IPS DF 4.7 (cell line): Measurements from ENCODE around the gene PLEK.
"Not testable (repeated sequence)": the region's sequence is repeated elsewhere in the genome, so short reads cannot be mapped to it uniquely, and the experiment has no call there.

Experiments
- DNase-seq: peaks from one replicate; pipeline ENCODE4 v3.0.0-alpha.2; 2013; ENCODE audit warnings: low spot score; ENCODE audit errors: extremely low read depth

Gene PLEK

GRCh38 chr2:68365087-68365486, at the start of gene PLEK:
Gene PLEK (plus strand): TSS chr2:68365282. CDS start chr2:68365352, 70 bp downstream.
- DNase-seq: no peak

- no peak for DNase-seq
Measured at GRCh38 chr2:68316111-68316510, 49.0 kb upstream of the PLEK start.

DNA sequence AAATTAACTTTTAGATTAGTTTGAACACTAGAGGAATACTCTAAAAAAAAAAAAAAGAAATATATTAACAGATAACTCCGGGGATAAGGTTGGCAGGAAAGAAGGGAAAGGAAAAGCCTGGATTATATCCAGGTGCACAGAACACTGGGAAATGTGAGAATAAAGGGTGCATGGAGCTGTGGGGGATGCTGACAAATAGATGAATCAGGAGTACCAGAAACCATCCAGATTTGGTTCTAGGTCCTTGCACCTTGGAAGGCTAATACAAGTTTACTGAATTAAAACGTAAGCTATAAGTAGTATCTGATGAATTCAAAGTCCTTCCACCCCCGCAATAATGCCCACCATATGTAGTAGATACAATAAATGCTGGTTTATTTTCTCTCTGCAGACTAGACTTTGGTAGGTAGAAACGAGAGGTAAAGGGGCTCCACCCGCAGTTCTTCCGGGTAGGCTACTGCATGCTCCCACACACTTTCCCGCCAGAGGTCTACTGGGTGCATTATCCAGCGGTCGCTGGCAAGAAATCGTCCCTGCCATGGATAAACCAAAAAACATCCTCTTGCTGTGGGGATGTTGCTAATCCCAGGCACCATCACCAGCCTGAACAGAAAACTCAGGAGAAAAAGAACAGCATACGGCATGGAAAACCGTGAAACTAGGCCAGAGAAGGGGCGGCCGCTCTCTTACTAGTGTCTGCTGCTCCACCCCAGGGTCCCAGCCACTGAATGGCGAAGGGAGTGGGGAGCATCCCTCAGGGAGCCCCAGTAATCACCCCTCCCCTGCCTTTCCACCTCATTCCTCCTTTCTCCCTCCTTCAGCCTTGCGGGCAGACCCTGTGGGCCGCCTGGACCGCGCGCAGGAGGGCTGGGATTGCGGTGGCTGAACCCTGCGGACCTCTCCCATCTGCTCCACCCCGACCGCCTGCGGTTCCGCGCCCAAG, 46.8 kb upstream of the PLEK start:
- DNase-seq: no peak

DNA sequence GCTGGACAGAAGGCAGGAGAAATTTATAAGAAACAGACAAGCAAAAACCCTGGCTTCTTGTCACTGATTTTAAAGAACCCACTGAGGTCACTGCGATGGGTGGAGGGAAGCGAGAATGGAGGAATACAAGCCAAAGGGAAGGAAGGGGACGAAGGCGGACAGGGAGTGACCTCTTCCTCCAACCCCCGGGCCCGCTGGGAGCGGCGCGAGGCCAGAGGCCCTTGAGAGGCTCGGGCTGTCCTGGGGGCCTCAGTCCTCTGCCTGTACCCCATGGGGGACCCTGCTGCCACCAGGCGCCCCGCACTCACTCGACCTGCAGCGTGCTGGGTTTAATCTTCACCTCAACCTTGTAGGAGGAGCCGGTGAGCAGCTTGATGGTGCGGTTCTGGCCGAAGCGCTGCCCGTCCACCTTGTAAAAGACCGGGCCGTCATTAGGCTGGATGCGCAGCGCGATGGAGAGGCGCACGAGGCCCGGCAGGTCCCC, 46.1 kb upstream of the PLEK start:
- DNase-seq: no peak

- DNase-seq: no peak
Measured at GRCh38 chr2:68319398-68320117, 45.5 kb upstream of the PLEK start, which contains the start of gene CNRIP1. Gene CNRIP1 (minus strand): TSS chr2:68319949. CDS start chr2:68319400, 549 bp downstream.

DNA sequence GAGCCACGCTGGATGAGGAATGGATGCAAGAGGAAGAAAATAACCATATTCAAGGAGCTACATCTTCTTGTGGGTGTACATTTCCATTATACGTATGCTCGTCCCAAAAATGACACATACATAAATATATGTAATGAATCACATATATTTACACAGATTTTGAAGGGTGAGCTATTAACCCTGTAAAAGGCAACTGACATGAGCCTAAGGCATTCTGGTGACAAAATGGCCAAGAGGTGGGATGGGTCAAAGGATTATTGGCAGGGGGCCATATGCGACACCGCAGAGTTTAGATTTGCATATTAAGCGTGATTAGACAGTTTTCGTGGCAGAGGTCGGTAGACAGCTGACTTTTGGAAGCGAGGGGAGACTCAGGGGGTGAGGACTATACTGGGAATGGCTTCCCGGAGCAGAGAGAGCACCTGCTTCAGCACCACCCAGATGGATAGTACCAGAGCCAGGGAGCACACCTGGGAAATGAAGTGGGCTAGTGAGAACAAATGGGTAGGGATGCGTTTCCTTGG, 44.9 kb upstream of the PLEK start:
- DNase-seq: no peak

DNA sequence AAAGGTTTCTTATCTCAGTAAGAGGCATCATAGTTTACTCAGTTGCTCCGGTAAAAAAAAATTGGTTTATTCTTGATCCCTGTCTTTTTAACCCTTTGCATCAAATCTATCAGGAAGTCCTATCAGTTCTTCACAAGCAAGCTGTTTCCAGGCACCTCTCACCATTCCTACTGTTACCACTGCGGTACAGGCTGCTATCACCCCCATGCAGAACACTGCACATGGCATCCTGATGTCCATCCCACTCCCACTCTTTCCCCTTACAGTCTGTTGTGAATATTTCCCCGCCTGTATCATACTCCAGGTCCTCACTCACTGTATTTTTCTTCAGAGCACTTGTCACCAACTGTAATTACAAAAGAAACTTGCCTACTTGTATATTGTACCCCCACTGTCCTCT, 40.0 kb upstream of the PLEK start:
- DNase-seq: no peak

DNA sequence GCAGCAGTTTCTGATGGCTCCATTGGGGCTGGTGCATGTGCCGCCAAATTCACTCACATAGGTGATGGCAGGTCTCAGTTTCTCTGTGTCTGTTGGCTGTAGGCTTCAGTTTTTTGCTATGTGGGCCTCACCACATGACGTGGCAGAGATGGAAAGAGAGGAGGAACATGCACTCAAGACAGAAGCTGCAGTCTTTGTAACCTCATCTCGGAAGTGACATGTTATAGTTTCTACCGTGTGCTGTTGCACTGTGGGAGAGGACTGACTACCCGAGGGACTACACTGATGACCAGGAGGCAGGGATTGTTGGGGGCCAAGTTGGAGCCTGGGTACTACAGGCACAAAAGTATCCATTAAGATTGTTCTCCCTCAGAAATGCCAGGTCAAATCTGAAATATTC, 36.2 kb upstream of the PLEK start:
- DNase-seq: no peak

GRCh38 chr2:68330691-68331090, 34.4 kb upstream of the PLEK start:
- DNase-seq: no peak

DNA sequence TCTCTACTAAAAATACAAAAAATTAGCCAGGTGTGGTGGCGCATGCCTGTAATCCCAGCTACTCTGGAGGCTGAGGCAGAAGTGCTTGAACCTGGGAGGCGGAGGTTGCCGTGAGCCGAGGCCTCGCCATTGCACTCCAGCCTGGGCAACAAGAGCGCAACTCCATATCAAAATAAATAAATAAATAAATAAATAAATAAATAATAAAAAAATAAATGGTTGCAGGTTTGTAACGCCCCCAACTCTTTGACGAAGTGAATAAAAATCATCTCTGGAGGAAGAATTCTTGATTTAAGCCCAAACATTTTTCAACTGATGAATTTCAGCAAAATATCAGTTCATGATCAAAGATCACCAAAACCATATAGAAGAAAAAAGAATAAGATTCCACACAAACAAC, 32.1 kb upstream of the PLEK start:
- no peak for DNase-seq

- no peak for DNase-seq
Measured at GRCh38 chr2:68333931-68334330, 31.2 kb upstream of the PLEK start.

DNA sequence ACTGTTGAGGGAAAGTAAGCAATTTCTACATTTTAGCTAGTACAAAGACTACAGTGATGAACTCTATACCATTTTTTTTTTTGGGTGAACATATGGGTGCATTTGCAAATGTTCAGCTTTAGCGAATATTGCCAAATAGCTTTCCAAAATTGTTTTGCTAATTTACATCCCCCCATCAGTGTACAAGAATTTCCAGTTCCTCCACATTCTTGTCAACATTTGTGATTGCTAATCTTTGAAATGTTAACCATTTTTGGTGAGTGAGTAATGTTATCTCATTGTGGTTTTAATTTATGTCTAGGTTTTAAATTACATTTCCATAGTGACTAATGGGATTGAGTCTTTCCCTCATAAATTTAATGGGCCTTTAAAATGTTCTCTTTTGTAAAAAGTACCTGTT, 28.9 kb upstream of the PLEK start:
- no peak for DNase-seq

DNA sequence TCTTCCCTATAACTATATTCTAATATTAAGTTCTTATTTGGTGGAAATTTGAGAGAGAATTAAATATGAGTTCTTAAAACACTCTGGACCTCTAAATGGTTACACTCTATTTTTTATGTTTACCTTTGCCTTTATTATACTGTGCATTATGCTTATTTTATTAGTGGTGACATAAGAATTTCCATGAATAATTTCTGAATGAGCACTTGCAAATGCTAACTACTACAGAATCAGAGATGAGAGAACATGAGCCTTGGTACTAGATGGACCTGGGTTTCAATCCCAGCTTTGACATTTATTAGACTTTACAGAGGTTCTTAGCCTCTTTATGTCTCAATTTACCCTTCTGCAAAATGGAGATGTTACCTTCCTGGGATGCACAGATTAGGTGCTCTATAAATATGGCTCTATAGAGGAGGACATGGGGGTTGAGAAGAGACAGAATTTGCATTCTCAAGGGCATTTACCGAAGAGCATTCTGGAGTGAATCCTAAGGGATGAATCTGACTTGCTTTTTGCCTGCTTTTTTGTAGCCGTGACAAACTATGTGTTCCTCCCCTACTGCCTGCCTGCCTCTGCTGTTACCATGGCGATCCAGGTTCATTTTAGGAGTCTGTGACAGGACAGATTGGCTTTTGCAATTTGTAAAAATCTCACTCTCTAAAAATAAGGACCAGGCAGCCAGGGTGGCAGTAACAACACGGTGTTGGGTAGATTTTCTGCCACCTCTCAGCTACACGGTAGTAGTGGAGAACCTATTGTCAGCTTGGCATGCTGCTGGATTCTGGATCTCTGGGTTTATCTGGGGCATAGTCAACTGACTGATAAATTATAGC, 24.6 kb upstream of the PLEK start:
- DNase-seq: no peak

GRCh38 chr2:68341062-68341329, 24.1 kb upstream of the PLEK start:
- DNase-seq: no peak

- DNase-seq: no peak
Measured at GRCh38 chr2:68341583-68341982, 23.5 kb upstream of the PLEK start.

GRCh38 chr2:68342470-68342869, 22.6 kb upstream of the PLEK start:
- DNase-seq: no peak

GRCh38 chr2:68344031-68344430, 21.1 kb upstream of the PLEK start:
- DNase-seq: no peak

GRCh38 chr2:68345129-68345875, 19.8 kb upstream of the PLEK start:
- DNase-seq: no peak

GRCh38 chr2:68349091-68349490, 16.0 kb upstream of the PLEK start:
- DNase-seq: not testable (repeated sequence)

GRCh38 chr2:68351997-68352396, 13.1 kb upstream of the PLEK start:
- no peak for DNase-seq
